A549 (cell line): ENCODE measurements around the gene TPCN1. TPM values are rescaled to one million over a fixed set of nuclear protein-coding genes. Genes with fewer than 3 reads are reported as not detected.

Experiments used
- ATAC-seq, 2 experiments: fragments of 200-7000 bp in 1 of 2; fragments of >200 bp in 1 of 2; cut with Nextera tagmentation in 1 of 2; cut with Tn5 transposase in 1 of 2; 3 replicates each; pipeline versions ENCODE4 v1.8.0 to v1.9.1; 2018 to 2020; ENCODE audit warnings: mild to moderate bottlenecking in 1 of 2, moderate library complexity in 1 of 2
- CTCF ChIA-PET: fragments of 300-600 bp; sonication (Branson Sonifier 250); formaldehyde crosslinking; extraction: SDS; loops from one replicate; lab custom pipeline; 2021; ENCODE audit warnings: antibody characterized with exemption, inconsistent platforms; lab: Yijun Ruan, JAX
- POLR2A ChIA-PET: fragments of 350-600 bp; formaldehyde crosslinking; extraction: SDS; loops from one replicate; lab custom pipeline; 2021; ENCODE audit warnings: antibody characterized with exemption, inconsistent platforms; lab: Yijun Ruan, JAX
- DNase-seq, 2 experiments: peaks; one replicate each; pipeline versions ENCODE4 v3.0.0 to v3.0.0-alpha.2; 2011 to 2016; ENCODE audit warnings: low read depth in 1 of 2, low spot score in 1 of 2
- FAIRE-seq: peaks from 2 replicates; lab custom pipeline; 2011; peaks lifted over from hg19 to GRCh38; lab: Jason Lieb, UNC
- H3K27ac ChIP-seq, 2 experiments: fragments of >200 bp; sonication (Bioruptor Twin); formaldehyde crosslinking; 3 replicates each; pipeline ENCODE4 v1.5.1; 2016 to 2017
- H3K4me1 ChIP-seq: fragments of >200 bp; sonication (Bioruptor Twin); formaldehyde crosslinking; 3 replicates; pipeline ENCODE4 v1.6.1; 2016
- H3K4me2 ChIP-seq: fragments of >200 bp; sonication (Bioruptor Twin); formaldehyde crosslinking; 3 replicates; pipeline ENCODE4 v1.6.1; 2016
- H3K4me3 ChIP-seq: fragments of >200 bp; sonication (Bioruptor Twin); formaldehyde crosslinking; 3 replicates; pipeline ENCODE4 v1.5.1; 2016
- H3K9me3 ChIP-seq: fragments of >200 bp; sonication (Bioruptor Twin); formaldehyde crosslinking; 3 replicates; pipeline ENCODE4 v1.6.1; 2016
- BCL3 ChIP-seq: fragments of >200 bp; sonication (Bioruptor Twin); formaldehyde crosslinking; IDR thresholded peaks from 3 replicates; pipeline ENCODE4 v1.6.1; 2016
- BHLHE40 ChIP-seq: IDR thresholded peaks from 2 replicates; pipeline ENCODE4 v1.6.1; 2012; ENCODE audit warnings: low read depth, low read length, inconsistent platforms
- CHD2 ChIP-seq: fragments of 150-350 bp; IDR thresholded peaks from 2 replicates; pipeline ENCODE4 v1.6.1; 2014; ENCODE audit warnings: low read length; ENCODE audit not compliant: partially characterized antibody
- CHD4 ChIP-seq: fragments of 200-600 bp; sonication (generic); IDR thresholded peaks from 2 replicates; pipeline ENCODE4 v1.6.1; 2016; ENCODE audit warnings: antibody characterized with exemption, mild to moderate bottlenecking, borderline replicate concordance
- FOSB ChIP-seq: fragments of 250-450 bp; sonication (Bioruptor Pico); IDR thresholded peaks from 2 replicates; pipeline ENCODE4 v1.5.0; 2020; ENCODE audit warnings: mild to moderate bottlenecking, moderate library complexity
- FOSL2 ChIP-seq, 2 experiments: fragments of 450-650 bp in 1 of 2; fragments of >200 bp in 1 of 2; sonication (Bioruptor Twin) in 1 of 2; formaldehyde crosslinking; IDR thresholded peaks; 2 replicates each; pipeline versions ENCODE4 v1.5.0 to v1.6.1; 2016 to 2020; ENCODE audit warnings: mild to moderate bottlenecking in 1 of 2, moderate library complexity in 1 of 2
- FOXS1 ChIP-seq: fragments of 250-450 bp; sonication (Bioruptor Pico); IDR thresholded peaks from 2 replicates; pipeline ENCODE4 v1.5.0; 2020; ENCODE audit warnings: mild to moderate bottlenecking, moderate library complexity
- HMGXB4 ChIP-seq: fragments of 250-450 bp; sonication (Bioruptor Pico); IDR thresholded peaks from 2 replicates; pipeline ENCODE4 v1.5.0; 2021; ENCODE audit warnings: mild to moderate bottlenecking, moderate library complexity, borderline replicate concordance
- KDM1A ChIP-seq: fragments of 200-600 bp; sonication (generic); IDR thresholded peaks from 2 replicates; pipeline ENCODE4 v1.6.1; 2016; ENCODE audit warnings: low read depth, mild to moderate bottlenecking
- KDM5A ChIP-seq: fragments of 200-600 bp; sonication (generic); IDR thresholded peaks from 2 replicates; pipeline ENCODE4 v1.6.1; 2016; ENCODE audit warnings: antibody characterized with exemption, mild to moderate bottlenecking
- MYC ChIP-seq: IDR thresholded peaks from 2 replicates; pipeline ENCODE4 v1.6.1; 2012; ENCODE audit warnings: mild to moderate bottlenecking, inconsistent platforms, low read length, improper control_type of control experiment, borderline replicate concordance
- NFE2L2 ChIP-seq: fragments of 150-350 bp; conservative IDR thresholded peaks from 2 replicates; pipeline ENCODE4 v1.6.1; 2014; ENCODE audit warnings: low read length
- NR3C1 ChIP-seq: fragments of >200 bp; sonication (Bioruptor Twin); formaldehyde crosslinking; IDR thresholded peaks from 3 replicates; pipeline ENCODE4 v1.6.1; 2017
- PHF8 ChIP-seq: fragments of 200-600 bp; sonication (generic); IDR thresholded peaks from 2 replicates; pipeline ENCODE4 v1.6.1; 2016; ENCODE audit warnings: low read depth, mild to moderate bottlenecking, antibody characterized with exemption, moderate library complexity, borderline replicate concordance
- POLR2AphosphoS2 ChIP-seq: conservative IDR thresholded peaks from 2 replicates; pipeline ENCODE4 v1.6.1; 2012; ENCODE audit warnings: low read length, improper control_type of control experiment, inconsistent platforms
- RAD21 ChIP-seq, 2 experiments: fragments of >200 bp in 1 of 2; sonication (Bioruptor Twin) in 1 of 2; formaldehyde crosslinking in 1 of 2; IDR thresholded peaks in 1 of 2; conservative IDR thresholded peaks in 1 of 2; 2 replicates in 1 of 2; 3 replicates in 1 of 2; pipeline ENCODE4 v1.6.1; 2012 to 2018; ENCODE audit warnings: inconsistent platforms in 1 of 2
- RARB ChIP-seq: fragments of 250-450 bp; sonication (Bioruptor Pico); IDR thresholded peaks from 2 replicates; pipeline ENCODE4 v1.8.0; 2021; ENCODE audit warnings: mild to moderate bottlenecking, moderate library complexity
- TFCP2L1 ChIP-seq: fragments of 250-450 bp; sonication (Bioruptor Pico); IDR thresholded peaks from 2 replicates; pipeline ENCODE4 v1.5.0; 2021; ENCODE audit warnings: mild to moderate bottlenecking
- TP53 ChIP-seq: fragments of 250-450 bp; sonication (Bioruptor Pico); IDR thresholded peaks from 2 replicates; pipeline ENCODE4 v1.5.0; 2021; ENCODE audit warnings: mild to moderate bottlenecking, moderate library complexity
- USF2 ChIP-seq: fragments of 450-650 bp; IDR thresholded peaks from 2 replicates; pipeline ENCODE4 v1.6.1; 2014; ENCODE audit warnings: antibody characterized with exemption
- ZNF302 ChIP-seq: fragments of 250-450 bp; sonication (Bioruptor Pico); IDR thresholded peaks from 2 replicates; pipeline ENCODE4 v1.9.0; 2021; ENCODE audit warnings: inconsistent platforms, mild to moderate bottlenecking, moderate library complexity
- ZSCAN20 ChIP-seq: fragments of 250-450 bp; sonication (Bioruptor Pico); IDR thresholded peaks from 2 replicates; pipeline ENCODE4 v1.8.0; 2022; ENCODE audit warnings: mild to moderate bottlenecking, moderate library complexity
- WGBS: methylation state at CpG from one replicate; pipeline ENCODE4 v1.1.6; 2017; ENCODE audit errors: missing lambda C conversion rate; 5-methylcytosine and 5-hydroxymethylcytosine counted together
- polyA plus RNA-seq, 4 experiments: library from polyadenylated mRNA; depleted of rRNA in 3 of 4; stranded (reverse); fragments of >200 nt; fragmentation: RNase III in 1 of 4; extraction: RNeasy Plus Mini Kit Qiagen cat#74134 plus additional on column Dnase treatment in 1 of 4; gene quantifications; 2 replicates in 3 of 4; 3 replicates in 1 of 4; pipeline ENCODE4 v1.2.3, GENCODE V29; 2011 to 2017

Gene TPCN1
- polyA plus RNA-seq, 2 of the 4 experiments (the other 2 are of a cell fraction): 21.9 to 24.1 TPM

GRCh38 chr12:113289361-113289760 is 68.1 kb downstream of the TPCN1 start:
- H3K4me2 ChIP-seq: no peak overlapping the region
- H3K4me3 ChIP-seq: no peak overlapping the region
- TF ChIP-seq RARB (CRISPR knock-in tag) (no peak), TFCP2L1 (CRISPR knock-in tag) (no peak), NR3C1 (no peak)
- TF ChIP-seq, all 56 proteins: peak for 0
- Histone ChIP-seq H3K4me1 (no peaks in the 10 kb centered on the region), H3K9me3 (no peaks in the 10 kb centered on the region), H3K27ac (no peak overlapping the region)
- ChIA-PET CTCF (interaction anchor here (0.8 to 1.2 kb wide), 4 partner anchors 24 to 172 kb away, joined by 3 to 5 read pairs (median 3); no protein-coding TSS in a partner anchor), POLR2A (no interaction called here)
- DNase-seq (no peak), ATAC-seq (no peak), FAIRE-seq (no peak)
- 92% methylated on average over 2 of the region's 2 CpGs for WGBS

- Histone ChIP-seq H3K27ac (no peak overlapping the region), H3K4me3 (no peak overlapping the region), H3K4me2 (no peak overlapping the region), H3K4me1 (no peaks in the 10 kb centered on the region), H3K9me3 (no peaks in the 10 kb centered on the region)
- DNase-seq: no peak
- TF ChIP-seq POLR2AphosphoS2: no peak
- TF ChIP-seq USF2: no peak
- no peak for TF ChIP-seq RAD21 (conservative IDR thresholded peaks at IDR 0.05 in 1 of 2, IDR thresholded peaks at IDR 0.05 in 1 of 2)
- TF ChIP-seq ZSCAN20: no peak
- no peak for TF ChIP-seq PHF8
- TF ChIP-seq CHD2: no peak
- TF ChIP-seq NFE2L2: no peak
- no peak for TF ChIP-seq FOSL2 (IDR thresholded peaks at IDR 0.05)
- no peak for TF ChIP-seq FOSL2 (CRISPR knock-in tag; IDR thresholded peaks at IDR 0.05)
- no peak for TF ChIP-seq TP53 (CRISPR knock-in tag)
- TF ChIP-seq NR3C1: no peak
- no peak for TF ChIP-seq FOXS1 (CRISPR knock-in tag)
- TF ChIP-seq HMGXB4: no peak
- no peak for TF ChIP-seq KDM1A
- TF ChIP-seq KDM5A: no peak
- no peak for TF ChIP-seq CHD4
- no peak for TF ChIP-seq BHLHE40
- no peak for TF ChIP-seq BCL3
- no peak for TF ChIP-seq MYC
- TF ChIP-seq ZNF302 (CRISPR knock-in tag): no peak
- no peak for TF ChIP-seq FOSB (CRISPR knock-in tag)
- CTCF ChIA-PET: no interaction called here
- POLR2A ChIA-PET: no interaction called here
- no peak for FAIRE-seq
- WGBS: 91% methylated on average over 5 of the region's 5 CpGs
- ATAC-seq: no peak
Observed at GRCh38 chr12:113290506-113290905, 69.2 kb downstream of the TPCN1 start.
